Stimulated activated CD4-positive, alpha-beta T cell treated with anti-CD3 and anti-CD28 coated beads, Interleukin-2, amount 100 ng/mL, for 48 hours (primary cell): ENCODE results near the gene GFPT2.

ENCODE experiments used
- DNase-seq, 2 donors: peaks; one replicate each; pipeline ENCODE4 v3.0.0-alpha.2; 2020

The GFPT2 gene

DNA sequence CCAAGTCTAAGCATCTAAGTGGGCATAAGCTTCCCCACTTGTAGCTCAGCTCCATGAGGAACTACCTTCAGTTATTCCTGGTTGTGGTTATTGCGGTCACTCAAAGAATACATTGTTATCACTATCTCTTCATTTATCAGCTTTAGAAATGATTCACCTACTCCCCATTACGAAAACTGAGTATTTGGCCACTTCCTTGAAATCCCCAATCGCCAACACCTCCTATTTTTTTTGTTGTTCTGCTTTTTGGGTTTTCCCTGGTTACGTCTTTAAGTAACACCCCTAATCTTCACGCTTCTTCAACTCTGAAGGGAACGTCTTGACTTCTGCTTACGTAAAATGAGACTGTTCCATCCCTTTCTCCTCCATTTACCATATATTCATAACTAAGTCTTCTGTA, 81.9 kb downstream of the GFPT2 start:
- no peak for DNase-seq

DNA sequence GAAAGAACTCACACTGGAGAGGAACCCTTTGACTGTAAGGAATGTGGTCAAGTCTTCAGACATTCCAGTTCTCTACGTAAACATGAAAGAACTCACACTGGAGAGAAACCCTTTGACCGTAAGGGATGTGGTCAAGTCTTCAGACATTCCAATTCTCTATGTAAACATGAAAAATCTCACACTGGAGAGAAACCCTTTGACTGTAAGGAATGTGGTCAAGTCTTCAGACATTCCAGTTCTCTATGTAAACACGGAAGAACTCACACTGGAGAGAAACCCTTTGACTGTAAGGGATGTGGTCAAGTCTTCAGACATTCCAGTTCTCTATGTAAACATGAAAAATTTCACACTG, 93.9 kb downstream of the GFPT2 start:
- DNase-seq, result no peak

DNA sequence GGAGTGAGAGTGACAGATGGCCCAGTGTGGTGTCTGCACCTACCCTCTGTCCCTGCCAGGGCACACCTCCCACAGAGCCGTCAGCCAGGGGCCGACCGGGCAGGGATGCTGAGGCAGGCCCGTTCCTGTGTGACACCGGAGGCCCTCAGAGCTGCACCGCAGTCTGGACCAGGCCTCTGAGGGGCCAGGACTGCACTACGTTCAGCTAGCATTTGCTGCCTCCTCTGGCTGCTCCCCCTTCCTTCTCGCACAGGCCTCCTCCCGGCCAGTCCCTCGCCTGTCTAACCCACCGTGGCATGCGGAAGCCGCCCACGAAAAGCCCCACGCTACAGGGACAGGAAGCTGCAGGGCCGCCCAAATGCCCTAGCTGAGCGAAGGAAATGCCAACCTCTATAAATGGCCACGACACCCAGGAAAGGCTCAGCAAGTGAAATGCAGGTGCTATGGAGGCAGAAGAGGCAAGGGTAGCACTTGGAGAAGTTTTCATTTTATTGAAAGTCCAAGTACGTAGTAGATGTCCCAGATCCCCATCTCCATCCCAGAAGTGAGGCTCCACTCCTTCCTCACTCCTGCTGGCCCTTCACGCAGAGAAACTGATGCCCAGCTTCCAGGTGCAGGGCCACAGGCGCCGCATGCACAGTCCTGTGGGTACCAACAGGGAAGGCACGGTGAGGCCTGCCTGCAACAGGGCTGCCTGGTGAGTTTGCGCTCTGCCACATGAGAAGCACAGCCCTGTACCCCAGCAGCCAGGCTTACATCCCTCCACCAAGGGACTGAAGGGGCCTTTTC, 99.9 kb downstream of the GFPT2 start:
- DNase-seq, result no peak

DNA sequence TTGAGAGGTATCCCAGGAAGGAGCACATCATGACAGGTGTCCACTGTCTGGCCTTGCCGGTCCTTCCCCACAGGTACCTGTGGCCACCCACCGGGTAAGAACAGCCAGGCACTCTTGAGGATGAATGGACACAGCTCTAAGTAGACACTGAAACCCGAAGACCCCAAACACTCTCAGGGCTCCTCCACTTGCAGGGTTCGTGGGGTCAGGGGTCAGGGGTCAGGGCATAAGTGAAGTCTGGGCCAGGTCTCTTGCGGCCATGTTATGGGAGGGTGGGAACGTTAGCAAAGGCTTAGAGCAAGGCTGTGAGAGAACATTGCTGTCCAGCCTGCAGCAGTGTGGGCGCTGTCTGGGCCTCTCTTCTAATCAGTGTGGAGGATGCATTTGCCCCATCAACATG, 101.2 kb downstream of the GFPT2 start:
- DNase-seq, result no peak

- DNase-seq, result no peak
These were observed 102.0 kb downstream of the GFPT2 start for GRCh38 chr5:180251141-180251540.
